22Rv1 (cell line): ENCODE results near the gene RHOH.
"Not testable (repeated sequence)": the region's sequence is repeated elsewhere in the genome, so short reads cannot be mapped to it uniquely, and the experiment has no call there.

Experiments
- H3K27ac ChIP-seq: fragments of 450-650 bp; 2 replicates; pipeline ENCODE4 v1.5.1; 2017
- ZFX ChIP-seq: fragments of 450-650 bp; IDR thresholded peaks from 2 replicates; pipeline ENCODE4 v1.6.1; 2017; ENCODE audit warnings: antibody characterized with exemption, borderline replicate concordance
- TF ChIP-seq, protein P1 (sequence below): fragments of 450-650 bp; IDR thresholded peaks from 2 replicates; pipeline ENCODE4 v1.5.1; 2017; ENCODE audit warnings: mild to moderate bottlenecking

Gene RHOH

DNA sequence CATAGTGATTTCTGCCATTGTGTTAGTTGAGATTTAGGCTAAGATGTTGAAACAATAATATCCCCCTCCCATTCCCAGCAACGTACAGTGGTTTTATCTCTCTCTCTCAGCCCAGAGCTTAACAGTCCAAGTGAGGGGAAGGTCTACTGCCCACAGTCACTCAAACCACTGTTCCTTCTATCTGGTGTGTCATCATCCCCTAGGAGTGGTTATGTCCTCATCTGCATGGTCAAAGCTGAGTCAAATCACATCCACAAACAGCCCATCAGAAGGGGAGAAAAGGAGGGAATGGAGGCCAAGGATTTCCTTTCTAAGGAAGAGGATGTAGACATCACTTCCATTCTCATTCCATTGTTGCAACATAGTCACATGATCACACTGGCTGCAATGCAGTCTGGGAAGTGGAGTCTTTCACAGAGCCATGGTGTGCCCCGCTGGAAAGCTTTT, 95.5 kb downstream of the RHOH start:
- no peak overlapping the region for H3K27ac ChIP-seq
- no peak for TF ChIP-seq ZFX
- TF ChIP-seq, protein P1, sequence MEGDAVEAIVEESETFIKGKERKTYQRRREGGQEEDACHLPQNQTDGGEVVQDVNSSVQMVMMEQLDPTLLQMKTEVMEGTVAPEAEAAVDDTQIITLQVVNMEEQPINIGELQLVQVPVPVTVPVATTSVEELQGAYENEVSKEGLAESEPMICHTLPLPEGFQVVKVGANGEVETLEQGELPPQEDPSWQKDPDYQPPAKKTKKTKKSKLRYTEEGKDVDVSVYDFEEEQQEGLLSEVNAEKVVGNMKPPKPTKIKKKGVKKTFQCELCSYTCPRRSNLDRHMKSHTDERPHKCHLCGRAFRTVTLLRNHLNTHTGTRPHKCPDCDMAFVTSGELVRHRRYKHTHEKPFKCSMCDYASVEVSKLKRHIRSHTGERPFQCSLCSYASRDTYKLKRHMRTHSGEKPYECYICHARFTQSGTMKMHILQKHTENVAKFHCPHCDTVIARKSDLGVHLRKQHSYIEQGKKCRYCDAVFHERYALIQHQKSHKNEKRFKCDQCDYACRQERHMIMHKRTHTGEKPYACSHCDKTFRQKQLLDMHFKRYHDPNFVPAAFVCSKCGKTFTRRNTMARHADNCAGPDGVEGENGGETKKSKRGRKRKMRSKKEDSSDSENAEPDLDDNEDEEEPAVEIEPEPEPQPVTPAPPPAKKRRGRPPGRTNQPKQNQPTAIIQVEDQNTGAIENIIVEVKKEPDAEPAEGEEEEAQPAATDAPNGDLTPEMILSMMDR, result no peak

DNA sequence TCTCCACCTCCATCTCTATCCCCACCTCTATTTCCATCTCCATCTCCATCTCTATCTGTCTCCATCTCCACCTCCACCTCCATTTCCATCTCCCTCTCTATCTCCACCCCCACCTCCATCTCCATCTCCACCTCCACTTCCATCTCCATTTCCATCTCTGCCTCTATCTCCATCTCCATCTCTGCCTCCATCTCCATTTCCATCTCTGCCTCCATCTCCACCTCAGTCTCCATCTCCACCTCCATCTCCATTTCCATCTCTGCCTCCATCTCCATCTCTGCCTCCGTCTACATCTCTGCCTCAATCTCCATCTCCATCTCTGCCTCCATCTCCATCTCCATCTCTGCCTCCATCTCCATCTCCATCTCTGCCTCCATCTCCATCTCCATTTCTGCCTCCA, 97.5 kb downstream of the RHOH start:
- TF ChIP-seq, protein P1, result no peak
- no peak for TF ChIP-seq ZFX
- H3K27ac ChIP-seq, result no peak overlapping the region

DNA sequence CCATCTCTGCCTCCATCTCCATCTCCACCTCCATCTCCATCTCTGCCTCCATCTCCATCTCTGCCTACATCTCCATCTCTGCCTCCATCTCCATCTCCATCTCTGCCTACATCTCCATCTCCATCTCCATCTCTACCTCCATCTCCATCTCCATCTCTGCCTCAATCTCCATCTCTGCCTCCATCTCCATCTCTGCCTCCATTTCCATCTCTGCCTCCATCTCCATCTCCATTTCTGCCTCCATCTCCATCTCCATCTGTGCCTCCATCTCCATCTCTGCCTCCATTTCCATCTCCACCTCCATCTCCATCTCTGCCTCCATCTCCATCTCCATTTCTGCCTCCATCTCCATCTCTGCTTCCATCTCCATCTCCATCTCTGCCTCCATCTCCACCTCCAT, 98.2 kb downstream of the RHOH start:
- not testable (repeated sequence) for H3K27ac ChIP-seq

GRCh38 chr4:40295572-40295971, 98.7 kb downstream of the RHOH start:
- H3K27ac ChIP-seq, result no peak overlapping the region
- TF ChIP-seq, protein P1, result no peak
- no peak for TF ChIP-seq ZFX
